ENCODE data around the gene LSM14B. TPM values are rescaled to one million over a fixed set of nuclear protein-coding genes. Genes with fewer than 3 reads are reported as not detected.

The LSM14B gene
- total RNA-seq, 4 donors from 2014 or later: 23.6 to 38.4 (median 35.3) TPM

DNA sequence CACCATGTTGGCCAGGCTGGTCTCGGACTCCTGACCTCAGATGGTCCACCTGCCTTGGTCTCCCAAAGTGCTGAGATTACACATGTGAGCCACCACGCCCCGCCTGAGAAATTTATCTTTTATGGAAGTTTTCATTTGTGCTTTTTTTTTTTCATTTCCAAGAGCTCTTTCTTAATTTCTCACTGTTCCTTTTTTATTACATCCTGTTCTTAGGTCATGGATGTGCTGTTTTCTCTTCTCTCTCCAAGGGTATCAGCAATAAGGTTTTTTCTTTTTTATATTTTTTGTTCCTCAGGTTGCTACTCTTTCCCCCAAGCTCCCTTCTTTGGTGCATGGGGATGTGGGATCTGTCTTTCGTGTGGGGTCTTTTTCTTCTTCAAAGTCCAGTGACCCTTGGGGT is 21.2 kb upstream of the LSM14B start:
- TF ChIP-seq POLR2AphosphoS5 (IDR thresholded peaks at IDR 0.05) (no peak), EP300 (IDR thresholded peaks at IDR 0.05) (no peak), POLR2A (IDR thresholded peaks at IDR 0.05) (no peak)
- Histone ChIP-seq H3K4me1 (no peaks in the 10 kb centered on the region), H3K27ac (no peak overlapping the region), H3K36me3 (no peaks in the 10 kb centered on the region), H3K4me3 (no peak overlapping the region), H3K9me3 (peaks cover 0 to 35% (median 0%) of the 10 kb centered on the region in 3 donors), H3K27me3 (peaks cover 48% of the 10 kb centered on the region)
- 90% methylated on average over 3 of the region's 4 CpGs; no CpG with 5 or more reads in 1 of the 2 donors for WGBS, 2 donors (ENCODE audit: low coverage in 1 of 2)
- no peak for ATAC-seq

DNA sequence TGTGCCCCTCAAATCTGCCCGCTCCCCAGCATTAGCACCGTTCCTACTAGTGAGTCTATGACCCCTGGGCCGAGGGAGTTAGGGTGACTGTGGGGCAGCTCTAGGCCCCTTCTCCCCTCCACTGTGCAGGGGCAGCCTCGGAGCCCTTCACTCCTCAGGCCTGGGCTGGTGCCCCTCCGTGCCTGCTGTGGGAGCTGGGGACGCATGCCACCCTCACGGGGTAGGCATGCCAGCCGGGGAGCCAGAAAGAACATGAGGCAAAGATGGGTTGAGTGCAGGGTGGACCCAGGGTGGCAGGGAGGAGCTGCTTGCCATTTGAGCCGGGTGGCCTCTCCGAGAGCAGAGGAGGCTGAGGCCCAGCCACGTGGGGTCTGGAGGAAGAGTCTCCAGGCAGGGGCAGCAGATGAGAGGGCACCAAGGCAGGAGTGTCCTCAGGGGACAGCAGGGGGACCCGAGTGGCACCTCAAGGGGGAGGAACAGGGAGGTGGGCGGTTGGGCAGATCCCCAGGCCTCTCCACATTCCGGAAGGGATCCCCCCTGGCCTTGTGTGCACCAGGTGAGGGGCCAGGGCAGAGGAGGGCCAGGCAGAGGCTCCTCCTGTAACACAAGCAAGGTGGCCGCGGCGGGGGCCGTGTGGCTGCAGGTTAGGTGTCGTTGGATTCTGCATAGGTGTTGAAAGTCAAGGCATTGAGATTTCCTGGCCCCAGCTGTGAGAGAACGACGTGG is 18.6 kb upstream of the LSM14B start:
- no peak for ATAC-seq
- no peak overlapping the region for H3K4me3 ChIP-seq
- H3K27me3 ChIP-seq: peaks cover 39% of the 10 kb centered on the region
- no peak for TF ChIP-seq POLR2AphosphoS5 (IDR thresholded peaks at IDR 0.05)
- TF ChIP-seq, protein P1, sequence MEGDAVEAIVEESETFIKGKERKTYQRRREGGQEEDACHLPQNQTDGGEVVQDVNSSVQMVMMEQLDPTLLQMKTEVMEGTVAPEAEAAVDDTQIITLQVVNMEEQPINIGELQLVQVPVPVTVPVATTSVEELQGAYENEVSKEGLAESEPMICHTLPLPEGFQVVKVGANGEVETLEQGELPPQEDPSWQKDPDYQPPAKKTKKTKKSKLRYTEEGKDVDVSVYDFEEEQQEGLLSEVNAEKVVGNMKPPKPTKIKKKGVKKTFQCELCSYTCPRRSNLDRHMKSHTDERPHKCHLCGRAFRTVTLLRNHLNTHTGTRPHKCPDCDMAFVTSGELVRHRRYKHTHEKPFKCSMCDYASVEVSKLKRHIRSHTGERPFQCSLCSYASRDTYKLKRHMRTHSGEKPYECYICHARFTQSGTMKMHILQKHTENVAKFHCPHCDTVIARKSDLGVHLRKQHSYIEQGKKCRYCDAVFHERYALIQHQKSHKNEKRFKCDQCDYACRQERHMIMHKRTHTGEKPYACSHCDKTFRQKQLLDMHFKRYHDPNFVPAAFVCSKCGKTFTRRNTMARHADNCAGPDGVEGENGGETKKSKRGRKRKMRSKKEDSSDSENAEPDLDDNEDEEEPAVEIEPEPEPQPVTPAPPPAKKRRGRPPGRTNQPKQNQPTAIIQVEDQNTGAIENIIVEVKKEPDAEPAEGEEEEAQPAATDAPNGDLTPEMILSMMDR (IDR thresholded peaks at IDR 0.05): no peak
- TF ChIP-seq EP300 (IDR thresholded peaks at IDR 0.05): no peak
- TF ChIP-seq POLR2A (IDR thresholded peaks at IDR 0.05): no peak
- peaks cover 0 to 60% (median 0%) of the 10 kb centered on the region in 3 donors for H3K9me3 ChIP-seq
- no peaks in the 10 kb centered on the region for H3K4me1 ChIP-seq
- H3K27ac ChIP-seq: no peak overlapping the region
- WGBS, 2 donors (ENCODE audit: low coverage in 1 of 2): 40 to 85% methylated on average over 2 to 8 of the region's 21 CpGs
- no peaks in the 10 kb centered on the region for H3K36me3 ChIP-seq

DNA sequence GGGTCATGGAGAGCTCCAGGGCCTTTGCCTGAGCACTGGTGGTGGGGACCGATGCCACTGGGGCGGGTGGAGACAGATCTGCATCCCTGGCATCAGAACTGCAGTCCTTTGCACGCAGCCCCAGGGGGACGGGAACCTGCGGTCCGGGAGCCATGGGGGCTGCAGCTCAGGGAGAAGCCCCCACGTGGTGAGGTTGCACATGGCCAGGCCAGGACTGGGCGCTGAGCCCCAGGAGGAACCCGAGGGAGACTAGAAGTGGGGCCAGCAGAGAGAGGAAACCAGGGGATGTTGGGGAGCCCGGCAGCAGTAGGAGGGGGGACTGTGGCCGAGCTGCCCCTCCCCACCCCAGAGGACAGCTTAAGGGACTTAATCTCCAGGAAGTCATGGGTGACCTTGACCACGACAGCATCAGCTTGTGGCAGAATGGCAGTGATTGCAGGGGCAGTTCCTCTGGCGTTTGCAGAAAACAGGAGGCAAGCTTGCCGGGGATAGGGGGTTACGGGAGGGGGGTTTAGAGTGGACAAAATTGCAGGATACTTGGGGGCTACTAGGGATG is 18.0 kb upstream of the LSM14B start:
- no peak overlapping the region for H3K4me3 ChIP-seq
- TF ChIP-seq, protein P1 (IDR thresholded peaks at IDR 0.05): no peak
- TF ChIP-seq POLR2A (IDR thresholded peaks at IDR 0.05) (no peak), EP300 (IDR thresholded peaks at IDR 0.05) (no peak), POLR2AphosphoS5 (IDR thresholded peaks at IDR 0.05) (no peak)
- no peak for ATAC-seq
- peaks cover 0 to 66% (median 0%) of the 10 kb centered on the region in 3 donors for H3K9me3 ChIP-seq
- peaks cover 39% of the 10 kb centered on the region for H3K27me3 ChIP-seq
- no peaks in the 10 kb centered on the region for H3K36me3 ChIP-seq
- H3K27ac ChIP-seq: no peak overlapping the region
- no peaks in the 10 kb centered on the region for H3K4me1 ChIP-seq
- 17% methylated on average over 3 to 5 of the region's 15 CpGs for WGBS, 2 donors (ENCODE audit: low coverage in 1 of 2)

DNA sequence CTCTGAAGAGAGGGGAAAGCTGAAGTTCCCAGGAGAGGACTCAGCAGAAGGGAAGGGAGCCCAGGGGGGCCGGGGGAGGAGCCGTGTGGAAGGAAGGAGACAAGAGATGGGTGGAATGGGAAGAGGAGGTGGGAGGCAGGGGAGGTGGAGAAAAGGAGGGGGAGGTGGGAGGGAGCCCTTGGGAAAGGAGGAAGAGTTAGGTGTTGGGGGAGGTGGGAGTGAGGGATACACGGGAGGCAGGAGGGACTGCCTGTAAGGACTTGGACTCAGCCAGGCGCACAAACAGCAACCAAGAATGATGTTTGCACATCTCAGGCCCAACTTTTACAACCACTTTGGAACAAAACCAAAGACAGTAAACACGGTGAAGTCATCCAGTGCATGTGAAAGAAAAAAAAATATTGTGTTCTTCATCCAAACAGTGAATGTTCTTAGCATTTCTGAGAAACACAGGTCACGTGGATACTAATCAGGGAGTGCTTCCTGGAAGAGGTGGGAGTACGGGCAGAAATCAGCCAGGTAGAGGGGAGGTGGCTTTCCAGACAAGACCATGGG is 17.4 kb upstream of the LSM14B start:
- no peak overlapping the region for H3K4me3 ChIP-seq
- 23 to 27% methylated on average over 4 to 7 of the region's 7 CpGs for WGBS, 2 donors (ENCODE audit: low coverage in 1 of 2)
- ATAC-seq: no peak

DNA sequence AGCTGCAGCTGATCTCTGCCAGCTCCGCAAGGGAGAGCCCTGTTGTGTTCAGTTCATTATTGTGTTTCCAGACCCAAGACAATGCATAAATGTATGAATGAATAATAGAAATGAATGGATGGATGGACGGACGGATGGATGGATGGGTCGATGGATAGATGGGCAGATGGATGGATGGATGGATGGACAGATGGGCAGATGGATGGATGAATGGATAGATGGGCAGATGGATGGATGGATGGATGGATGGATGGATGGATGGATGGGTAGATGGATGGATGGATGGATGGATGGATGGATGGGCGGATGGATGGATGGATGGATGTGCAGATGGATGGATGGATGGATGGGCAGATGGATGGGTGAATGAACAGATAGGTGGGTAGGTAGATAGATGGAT is 16.7 kb upstream of the LSM14B start:
- peaks cover 0 to 70% (median 0%) of the 10 kb centered on the region in 3 donors for H3K9me3 ChIP-seq
- H3K36me3 ChIP-seq: no peaks in the 10 kb centered on the region
- no peak overlapping the region for H3K27ac ChIP-seq
- ATAC-seq: no peak
- WGBS, 2 donors (ENCODE audit: low coverage in 1 of 2): 75 to 85% methylated on average over 1 to 4 of the region's 5 CpGs
- H3K4me1 ChIP-seq: no peaks in the 10 kb centered on the region
- peaks cover 39% of the 10 kb centered on the region for H3K27me3 ChIP-seq
- TF ChIP-seq, protein P1 (IDR thresholded peaks at IDR 0.05): no peak
- TF ChIP-seq EP300 (IDR thresholded peaks at IDR 0.05): no peak
- H3K4me3 ChIP-seq: no peak overlapping the region

More for the DNA sequence above, 17.4 kb upstream of the LSM14B start:
- TF ChIP-seq POLR2AphosphoS5 (IDR thresholded peaks at IDR 0.05) (no peak), EP300 (IDR thresholded peaks at IDR 0.05) (no peak)
- TF ChIP-seq, protein P1 (IDR thresholded peaks at IDR 0.05): no peak
- no peaks in the 10 kb centered on the region for H3K36me3 ChIP-seq
- H3K27me3 ChIP-seq: peaks cover 39% of the 10 kb centered on the region
- H3K27ac ChIP-seq: no peak overlapping the region
- H3K9me3 ChIP-seq: peaks cover 0 to 70% (median 0%) of the 10 kb centered on the region in 3 donors
- H3K4me1 ChIP-seq: no peaks in the 10 kb centered on the region
